ENCODE data around the gene ZC3H7B. TPM values are rescaled to one million over a fixed set of nuclear protein-coding genes. Genes with fewer than 3 reads are reported as not detected.

The ZC3H7B gene
- total RNA-seq, 2 donors from 2014 or later = 70.9 to 74.2 TPM

DNA sequence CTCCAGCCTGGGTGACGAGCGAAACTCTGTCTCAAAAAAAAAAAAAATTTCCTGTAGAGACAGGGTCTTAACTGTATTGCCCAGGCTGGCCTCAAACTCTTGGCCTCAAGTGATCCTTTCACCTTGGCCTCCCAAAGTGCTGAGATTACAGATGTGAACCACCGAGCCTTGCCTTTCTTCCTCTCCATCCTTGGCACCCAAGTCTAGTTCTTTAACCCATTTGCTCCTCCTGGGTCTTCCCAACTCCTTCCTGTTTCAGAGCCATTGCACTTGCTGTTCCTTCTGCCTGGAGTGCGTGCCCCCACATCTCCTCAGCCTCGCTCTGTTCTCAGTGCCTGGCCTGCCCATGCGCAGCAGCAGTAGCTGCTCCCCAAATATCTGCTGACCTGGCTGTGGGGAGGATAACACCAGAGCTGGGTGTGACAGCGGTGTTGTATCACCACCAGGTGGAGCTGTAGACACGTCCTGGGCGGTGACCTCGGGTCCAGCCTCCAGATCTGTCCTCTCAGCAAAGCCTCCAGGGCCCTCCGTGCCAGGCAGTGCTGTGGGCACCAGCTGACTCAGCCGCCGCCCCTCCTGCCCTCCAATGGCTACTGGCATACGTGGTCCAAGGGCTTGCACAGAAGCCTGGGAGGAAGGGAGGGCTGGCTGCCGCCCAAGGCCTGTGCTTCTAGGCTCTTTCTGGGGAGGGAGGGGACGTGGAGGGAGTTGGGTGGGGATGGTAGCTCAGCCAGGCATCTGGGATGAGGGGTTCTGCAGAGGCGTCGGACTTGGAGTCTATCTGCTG is 102.4 kb downstream of the ZC3H7B start:
- Mint-ChIP-seq H3K27ac (no peak overlapping the region), H3K36me3 (ENCODE audit: low read depth) (no peaks in the 10 kb centered on the region), H3K4me1 (peaks cover 3% of the 10 kb centered on the region), H3K4me3 (no peak overlapping the region), H3K9me3 (no peaks in the 10 kb centered on the region), H3K27me3 (ENCODE audit: insufficient read depth) (no peaks in the 10 kb centered on the region)
- TF ChIP-seq, protein P1, sequence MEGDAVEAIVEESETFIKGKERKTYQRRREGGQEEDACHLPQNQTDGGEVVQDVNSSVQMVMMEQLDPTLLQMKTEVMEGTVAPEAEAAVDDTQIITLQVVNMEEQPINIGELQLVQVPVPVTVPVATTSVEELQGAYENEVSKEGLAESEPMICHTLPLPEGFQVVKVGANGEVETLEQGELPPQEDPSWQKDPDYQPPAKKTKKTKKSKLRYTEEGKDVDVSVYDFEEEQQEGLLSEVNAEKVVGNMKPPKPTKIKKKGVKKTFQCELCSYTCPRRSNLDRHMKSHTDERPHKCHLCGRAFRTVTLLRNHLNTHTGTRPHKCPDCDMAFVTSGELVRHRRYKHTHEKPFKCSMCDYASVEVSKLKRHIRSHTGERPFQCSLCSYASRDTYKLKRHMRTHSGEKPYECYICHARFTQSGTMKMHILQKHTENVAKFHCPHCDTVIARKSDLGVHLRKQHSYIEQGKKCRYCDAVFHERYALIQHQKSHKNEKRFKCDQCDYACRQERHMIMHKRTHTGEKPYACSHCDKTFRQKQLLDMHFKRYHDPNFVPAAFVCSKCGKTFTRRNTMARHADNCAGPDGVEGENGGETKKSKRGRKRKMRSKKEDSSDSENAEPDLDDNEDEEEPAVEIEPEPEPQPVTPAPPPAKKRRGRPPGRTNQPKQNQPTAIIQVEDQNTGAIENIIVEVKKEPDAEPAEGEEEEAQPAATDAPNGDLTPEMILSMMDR (conservative IDR thresholded peaks at IDR 0.05) = peak; percentile 97
- Histone ChIP-seq H3K9me3 (ENCODE audit: control insufficient read depth, low read length) (no peaks in the 10 kb centered on the region), H3K27me3 (ENCODE audit: control insufficient read depth, insufficient read depth, low read length, poor library complexity, severe bottlenecking) (no peaks in the 10 kb centered on the region), H3K36me3 (ENCODE audit: control insufficient read depth, insufficient read depth, low read length) (no peaks in the 10 kb centered on the region), H3K9ac (ENCODE audit: extremely low read depth, low read length, poor library complexity, severe bottlenecking) (no peak overlapping the region), H3K4me1 (ENCODE audit: control insufficient read depth, insufficient read depth, low read length) (no peaks in the 10 kb centered on the region), H3K4me3 (ENCODE audit: low read length) (no peak overlapping the region), H3K27ac (ENCODE audit: low read depth, low read length) (no peak overlapping the region)
- peak; percentile 94 for DNase-seq
- 38 to 40% methylated on average over 13 to 18 of the region's 18 CpGs for WGBS, 2 experiments (ENCODE audit: insufficient coverage in 1 of 2, insufficient read length in 1 of 2)

DNA sequence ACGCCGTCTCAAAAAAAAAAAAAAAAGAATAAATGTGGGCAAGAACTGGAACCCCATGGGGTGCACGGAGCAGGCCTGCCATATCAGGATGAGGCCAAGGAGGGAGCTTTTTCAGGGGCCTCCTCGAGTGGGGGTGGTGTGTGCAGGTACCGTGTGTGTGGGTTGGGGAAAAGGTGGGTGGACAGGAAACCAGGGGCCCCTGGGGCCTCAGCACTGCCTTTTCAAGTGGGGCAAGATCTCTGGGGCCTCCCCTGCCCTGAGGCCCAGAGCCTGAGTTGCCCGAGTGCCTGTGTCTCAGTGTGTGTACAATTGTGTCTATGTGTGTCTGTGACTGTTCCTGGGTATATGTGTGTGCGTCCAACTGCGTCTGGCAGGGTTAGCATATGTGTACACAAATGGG is 104.3 kb downstream of the ZC3H7B start:
- Histone ChIP-seq H3K4me1 (ENCODE audit: control insufficient read depth, insufficient read depth, low read length) (no peaks in the 10 kb centered on the region), H3K36me3 (ENCODE audit: control insufficient read depth, insufficient read depth, low read length) (no peaks in the 10 kb centered on the region), H3K9me3 (ENCODE audit: control insufficient read depth, low read length) (no peaks in the 10 kb centered on the region), H3K4me3 (ENCODE audit: low read length) (no peak overlapping the region), H3K27ac (ENCODE audit: low read depth, low read length) (no peak overlapping the region), H3K27me3 (ENCODE audit: control insufficient read depth, insufficient read depth, low read length, poor library complexity, severe bottlenecking) (no peaks in the 10 kb centered on the region), H3K9ac (ENCODE audit: extremely low read depth, low read length, poor library complexity, severe bottlenecking) (no peak overlapping the region)
- H3K36me3 Mint-ChIP-seq (ENCODE audit: low read depth) = no peaks in the 10 kb centered on the region
- TF ChIP-seq, protein P1 (conservative IDR thresholded peaks at IDR 0.05) = no peak
- 94 to 100% methylated on average over 2 to 8 of the region's 8 CpGs for WGBS, 2 experiments (ENCODE audit: insufficient coverage in 1 of 2, insufficient read length in 1 of 2)
- H3K4me3 Mint-ChIP-seq = no peak overlapping the region
- DNase-seq = no peak
- no peak overlapping the region for H3K27ac Mint-ChIP-seq
- no peaks in the 10 kb centered on the region for H3K9me3 Mint-ChIP-seq
- peaks cover 2% of the 10 kb centered on the region for H3K4me1 Mint-ChIP-seq
- H3K27me3 Mint-ChIP-seq (ENCODE audit: insufficient read depth) = no peaks in the 10 kb centered on the region

DNA sequence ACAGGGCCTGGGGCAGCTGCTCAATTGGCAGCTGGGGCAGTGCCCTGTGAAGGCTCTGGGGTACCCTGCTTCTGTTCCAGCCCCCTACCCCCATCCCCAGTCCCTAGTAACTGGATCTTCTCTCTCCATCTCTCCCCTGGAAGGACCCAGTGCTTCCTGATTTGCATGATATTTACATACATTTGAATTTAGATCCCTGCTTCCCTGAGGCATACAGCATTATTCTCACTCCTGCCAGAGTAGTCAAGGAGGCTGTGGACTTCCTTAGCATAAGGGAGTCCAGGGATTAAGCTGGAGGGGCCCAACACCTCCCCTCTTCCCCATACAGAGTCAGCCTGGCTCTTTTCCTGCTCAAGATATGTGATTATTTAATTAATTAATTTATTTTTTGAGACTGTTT is 105.1 kb downstream of the ZC3H7B start:
- Histone ChIP-seq H3K27me3 (ENCODE audit: control insufficient read depth, insufficient read depth, low read length, poor library complexity, severe bottlenecking) (no peaks in the 10 kb centered on the region), H3K27ac (ENCODE audit: low read depth, low read length) (no peak overlapping the region), H3K9ac (ENCODE audit: extremely low read depth, low read length, poor library complexity, severe bottlenecking) (no peak overlapping the region), H3K4me1 (ENCODE audit: control insufficient read depth, insufficient read depth, low read length) (no peaks in the 10 kb centered on the region), H3K4me3 (ENCODE audit: low read length) (no peak overlapping the region), H3K36me3 (ENCODE audit: control insufficient read depth, insufficient read depth, low read length) (no peaks in the 10 kb centered on the region), H3K9me3 (ENCODE audit: control insufficient read depth, low read length) (no peaks in the 10 kb centered on the region)
- no peak overlapping the region for H3K27ac Mint-ChIP-seq
- TF ChIP-seq, protein P1 (conservative IDR thresholded peaks at IDR 0.05) = no peak
- H3K4me3 Mint-ChIP-seq = no peak overlapping the region
- H3K36me3 Mint-ChIP-seq (ENCODE audit: low read depth) = no peaks in the 10 kb centered on the region
- peaks cover 2% of the 10 kb centered on the region for H3K4me1 Mint-ChIP-seq
- no peaks in the 10 kb centered on the region for H3K9me3 Mint-ChIP-seq
- DNase-seq = no peak
- H3K27me3 Mint-ChIP-seq (ENCODE audit: insufficient read depth) = no peaks in the 10 kb centered on the region
